Measurements from ENCODE around the gene KIF3C.

Gene KIF3C

DNA sequence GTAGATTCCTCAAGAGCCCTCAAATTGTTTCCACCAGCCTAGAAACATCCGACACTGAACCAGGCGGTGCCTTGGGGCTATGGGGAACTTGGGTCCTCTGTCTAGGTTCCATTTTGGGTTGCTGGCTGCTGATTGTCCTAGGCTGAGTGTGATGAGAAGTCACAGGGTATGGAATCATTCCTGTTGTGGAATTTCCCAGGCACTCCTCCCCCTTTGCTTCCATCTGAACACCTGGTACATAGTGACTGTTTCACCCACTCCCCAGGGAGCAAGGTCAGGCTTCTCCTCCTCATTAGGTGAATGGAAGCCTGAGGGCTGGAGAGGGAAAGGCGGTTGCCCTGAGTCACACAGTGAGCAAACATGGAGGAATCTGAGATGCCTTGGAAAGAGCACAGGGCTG, 4.5 kb downstream of the KIF3C start:
- TF ChIP-seq, protein P1, sequence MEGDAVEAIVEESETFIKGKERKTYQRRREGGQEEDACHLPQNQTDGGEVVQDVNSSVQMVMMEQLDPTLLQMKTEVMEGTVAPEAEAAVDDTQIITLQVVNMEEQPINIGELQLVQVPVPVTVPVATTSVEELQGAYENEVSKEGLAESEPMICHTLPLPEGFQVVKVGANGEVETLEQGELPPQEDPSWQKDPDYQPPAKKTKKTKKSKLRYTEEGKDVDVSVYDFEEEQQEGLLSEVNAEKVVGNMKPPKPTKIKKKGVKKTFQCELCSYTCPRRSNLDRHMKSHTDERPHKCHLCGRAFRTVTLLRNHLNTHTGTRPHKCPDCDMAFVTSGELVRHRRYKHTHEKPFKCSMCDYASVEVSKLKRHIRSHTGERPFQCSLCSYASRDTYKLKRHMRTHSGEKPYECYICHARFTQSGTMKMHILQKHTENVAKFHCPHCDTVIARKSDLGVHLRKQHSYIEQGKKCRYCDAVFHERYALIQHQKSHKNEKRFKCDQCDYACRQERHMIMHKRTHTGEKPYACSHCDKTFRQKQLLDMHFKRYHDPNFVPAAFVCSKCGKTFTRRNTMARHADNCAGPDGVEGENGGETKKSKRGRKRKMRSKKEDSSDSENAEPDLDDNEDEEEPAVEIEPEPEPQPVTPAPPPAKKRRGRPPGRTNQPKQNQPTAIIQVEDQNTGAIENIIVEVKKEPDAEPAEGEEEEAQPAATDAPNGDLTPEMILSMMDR (IDR thresholded peaks at IDR 0.05; ENCODE audit: control insufficient read depth, insufficient read depth, low read depth, low read length, missing control alignments), result no peak
- no peak overlapping the region for H3K4me3 ChIP-seq (ENCODE audit: control insufficient read depth, low read depth, low read length)
- no peak for DNase-seq (ENCODE audit: low read depth)

- no peak overlapping the region for H3K4me3 ChIP-seq (ENCODE audit: control insufficient read depth, low read depth, low read length)
- no peak for DNase-seq (ENCODE audit: low read depth)
- TF ChIP-seq, protein P1 (IDR thresholded peaks at IDR 0.05; ENCODE audit: control insufficient read depth, insufficient read depth, low read depth, low read length, missing control alignments), result no peak
Measured at GRCh38 chr2:25976983-25977741, 5.1 kb downstream of the KIF3C start.

- TF ChIP-seq, protein P1 (IDR thresholded peaks at IDR 0.05; ENCODE audit: control insufficient read depth, insufficient read depth, low read depth, low read length, missing control alignments), result no peak
Measured at GRCh38 chr2:25972049-25972823, 10.1 kb downstream of the KIF3C start.

GRCh38 chr2:25971596-25971995, 10.7 kb downstream of the KIF3C start:
- no peak overlapping the region for H3K4me3 ChIP-seq (ENCODE audit: control insufficient read depth, low read depth, low read length)
- TF ChIP-seq, protein P1 (IDR thresholded peaks at IDR 0.05; ENCODE audit: control insufficient read depth, insufficient read depth, low read depth, low read length, missing control alignments), result no peak
- DNase-seq (ENCODE audit: low read depth), result no peak

More at GRCh38 chr2:25972049-25972823, 10.1 kb downstream of the KIF3C start:
- no peak overlapping the region for H3K4me3 ChIP-seq (ENCODE audit: control insufficient read depth, low read depth, low read length)
- DNase-seq (ENCODE audit: low read depth), result no peak

- no peak overlapping the region for H3K4me3 ChIP-seq (ENCODE audit: control insufficient read depth, low read depth, low read length)
- no peak for DNase-seq (ENCODE audit: low read depth)
- TF ChIP-seq, protein P1 (IDR thresholded peaks at IDR 0.05; ENCODE audit: control insufficient read depth, insufficient read depth, low read depth, low read length, missing control alignments), result no peak
Measured at GRCh38 chr2:25966531-25967270, 15.6 kb downstream of the KIF3C start.

GRCh38 chr2:25964891-25965290, 17.4 kb downstream of the KIF3C start:
- TF ChIP-seq, protein P1 (IDR thresholded peaks at IDR 0.05; ENCODE audit: control insufficient read depth, insufficient read depth, low read depth, low read length, missing control alignments), result no peak
- no peak for DNase-seq (ENCODE audit: low read depth)
- no peak overlapping the region for H3K4me3 ChIP-seq (ENCODE audit: control insufficient read depth, low read depth, low read length)
